Right renal cortex interstitium (tissue), 3 donors: Measurements from ENCODE around the gene OPCML. TPM values are rescaled to one million over a fixed set of nuclear protein-coding genes. Genes with fewer than 3 reads are reported as not detected.

Source experiments
- DNase-seq, 3 donors: peaks; one replicate each; pipeline ENCODE4 v3.0.0-alpha.2; 2013; ENCODE audit warnings: low read depth in 3 of 3, low spot score in 2 of 3
- polyA plus RNA-seq, 3 donors: library from polyadenylated mRNA; unstranded; fragments of 120-200 nt; gene quantifications; one replicate each; pipeline ENCODE4 v1.2.1, GENCODE V29; 2013; ENCODE audit not compliant: insufficient read length in 3 of 3

OPCML gene
- polyA plus RNA-seq, 3 donors = 14.1 to 19.4 (median 19.1) TPM

- no peak for DNase-seq
Observed at GRCh38 chr11:132876239-132876638, 656.1 kb downstream of the OPCML start.

- DNase-seq = no peak
Observed at GRCh38 chr11:132874638-132875037, 657.7 kb downstream of the OPCML start.

- no peak for DNase-seq
Observed at GRCh38 chr11:132873841-132874240, 658.5 kb downstream of the OPCML start.

- DNase-seq = no peak
Observed at GRCh38 chr11:132872211-132872610, 660.1 kb downstream of the OPCML start.

- no peak for DNase-seq
Observed at GRCh38 chr11:132866783-132867545, 665.3 kb downstream of the OPCML start.

- no peak for DNase-seq
Observed at GRCh38 chr11:132865623-132866022, 666.7 kb downstream of the OPCML start.

- no peak for DNase-seq
Observed at GRCh38 chr11:132864811-132865576, 667.3 kb downstream of the OPCML start.

GRCh38 chr11:132862933-132863332 is 669.4 kb downstream of the OPCML start:
- DNase-seq = no peak

GRCh38 chr11:132862137-132862536 is 670.2 kb downstream of the OPCML start:
- DNase-seq = no peak

- no peak for DNase-seq
Observed at GRCh38 chr11:132859306-132859705, 673.0 kb downstream of the OPCML start.

- DNase-seq = no peak
Observed at GRCh38 chr11:132858223-132858622, 674.1 kb downstream of the OPCML start.

- DNase-seq = no peak
Observed at GRCh38 chr11:132856032-132856431, 676.3 kb downstream of the OPCML start.

GRCh38 chr11:132855516-132855915 is 676.8 kb downstream of the OPCML start:
- DNase-seq = no peak

- no peak for DNase-seq
Observed at GRCh38 chr11:132853886-132854285, 678.4 kb downstream of the OPCML start.

- no peak for DNase-seq
Observed at GRCh38 chr11:132852361-132852760, 679.9 kb downstream of the OPCML start.

GRCh38 chr11:132851247-132851646 is 681.1 kb downstream of the OPCML start:
- no peak for DNase-seq

- no peak for DNase-seq
Observed at GRCh38 chr11:132850266-132850665, 682.0 kb downstream of the OPCML start.

GRCh38 chr11:132848336-132848735 is 684.0 kb downstream of the OPCML start:
- no peak for DNase-seq

- no peak for DNase-seq
Observed at GRCh38 chr11:132846075-132846474, 686.2 kb downstream of the OPCML start.

- DNase-seq = no peak
Observed at GRCh38 chr11:132844956-132845696, 687.2 kb downstream of the OPCML start.

GRCh38 chr11:132840660-132841059 is 691.6 kb downstream of the OPCML start:
- no peak for DNase-seq
